ENCODE results near the gene LIPA. TPM values are rescaled to one million over a fixed set of nuclear protein-coding genes. Genes with fewer than 3 reads are reported as not detected.

LIPA gene
- total and polyA plus RNA-seq, 4 donors = 35.3 to 176 (median 75.9) TPM

DNA sequence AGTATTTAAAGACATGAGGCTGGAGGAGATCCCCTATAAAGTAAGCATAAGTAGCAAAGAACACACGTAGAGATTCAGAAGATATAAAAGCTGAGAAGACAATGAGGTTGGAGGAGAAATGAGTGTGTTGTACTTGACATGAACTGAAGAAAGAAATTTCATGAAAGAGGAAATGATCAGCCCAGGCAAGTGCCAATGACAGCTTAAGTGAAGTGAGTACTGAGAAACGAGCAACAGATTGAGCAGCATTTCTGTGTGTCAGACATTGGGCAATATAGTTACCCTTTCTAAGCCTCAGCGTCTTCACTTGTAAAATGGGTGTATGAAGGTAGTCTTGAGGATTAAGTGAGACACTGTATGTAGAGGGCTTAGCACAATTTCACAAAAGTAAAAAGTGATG lies 4.8 kb upstream of the LIPA start:
- H3K4me3 ChIP-seq (ENCODE audit: low read depth in 1 of 3, low read length in 3 of 3) = no peak overlapping the region
- H3K27me3 ChIP-seq (ENCODE audit: control insufficient read depth in 4 of 4, insufficient read depth in 4 of 4, low read length in 3 of 4) = no peaks in the 10 kb centered on the region
- no peak overlapping the region for H3K9ac ChIP-seq (ENCODE audit: low read depth in 1 of 2, low read length in 2 of 2)
- TF ChIP-seq, protein P1, sequence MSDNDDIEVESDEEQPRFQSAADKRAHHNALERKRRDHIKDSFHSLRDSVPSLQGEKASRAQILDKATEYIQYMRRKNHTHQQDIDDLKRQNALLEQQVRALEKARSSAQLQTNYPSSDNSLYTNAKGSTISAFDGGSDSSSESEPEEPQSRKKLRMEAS (IDR thresholded peaks at IDR 0.05) = no peak
- TF ChIP-seq FOXA1 (IDR thresholded peaks at IDR 0.05) (no peak), HNF4A (conservative IDR thresholded peaks at IDR 0.05) (no peak), GABPA (IDR thresholded peaks at IDR 0.05 in 1 of 2, conservative IDR thresholded peaks at IDR 0.05 in 1 of 2) (no peak), EGR1 (IDR thresholded peaks at IDR 0.05; ENCODE audit: low read depth in 2 of 2) (no peak), FOXA2 (IDR thresholded peaks at IDR 0.05) (no peak), REST (IDR thresholded peaks at IDR 0.05) (no peak), JUND (IDR thresholded peaks at IDR 0.05) (no peak), SP1 (IDR thresholded peaks at IDR 0.05) (no peak), RAD21 (IDR thresholded peaks at IDR 0.05) (no peak), RXRA (IDR thresholded peaks at IDR 0.05) (no peak), NR2F2 (IDR thresholded peaks at IDR 0.05) (no peak), ZBTB33 (IDR thresholded peaks at IDR 0.05) (no peak), TAF1 (conservative IDR thresholded peaks at IDR 0.05) (no peak), HNF4G (IDR thresholded peaks at IDR 0.05) (no peak), YY1 (IDR thresholded peaks at IDR 0.05) (no peak)
- no peak for DNase-seq (ENCODE audit: low spot score)
- no peaks in the 10 kb centered on the region for H3K9me3 ChIP-seq (ENCODE audit: control insufficient read depth in 4 of 4, low read length in 3 of 4)
- no peak overlapping the region for H3K27ac ChIP-seq (ENCODE audit: low read depth in 1 of 2, low read length in 2 of 2)
- peaks cover 0 to 5% (median 2%) of the 10 kb centered on the region in 4 donors for H3K4me1 ChIP-seq (ENCODE audit: control insufficient read depth in 4 of 4, insufficient read depth in 4 of 4, low read length in 3 of 4)
- 87% methylated on average over 3 of the region's 3 CpGs for WGBS
- no peaks in the 10 kb centered on the region for H3K36me3 ChIP-seq (ENCODE audit: control insufficient read depth in 4 of 4, insufficient read depth in 3 of 4, low read depth in 1 of 4, low read length in 3 of 4)

- H3K4me1 ChIP-seq (ENCODE audit: control insufficient read depth in 4 of 4, insufficient read depth in 4 of 4, low read length in 3 of 4) = peaks cover 0 to 10% (median 7%) of the 10 kb centered on the region in 4 donors
- H3K27me3 ChIP-seq (ENCODE audit: control insufficient read depth in 4 of 4, insufficient read depth in 4 of 4, low read length in 3 of 4) = no peaks in the 10 kb centered on the region
- H3K27ac ChIP-seq (ENCODE audit: low read depth in 1 of 2, low read length in 2 of 2) = no peak overlapping the region
- H3K36me3 ChIP-seq (ENCODE audit: control insufficient read depth in 4 of 4, insufficient read depth in 3 of 4, low read depth in 1 of 4, low read length in 3 of 4) = no peaks in the 10 kb centered on the region
- TF ChIP-seq, protein P2, sequence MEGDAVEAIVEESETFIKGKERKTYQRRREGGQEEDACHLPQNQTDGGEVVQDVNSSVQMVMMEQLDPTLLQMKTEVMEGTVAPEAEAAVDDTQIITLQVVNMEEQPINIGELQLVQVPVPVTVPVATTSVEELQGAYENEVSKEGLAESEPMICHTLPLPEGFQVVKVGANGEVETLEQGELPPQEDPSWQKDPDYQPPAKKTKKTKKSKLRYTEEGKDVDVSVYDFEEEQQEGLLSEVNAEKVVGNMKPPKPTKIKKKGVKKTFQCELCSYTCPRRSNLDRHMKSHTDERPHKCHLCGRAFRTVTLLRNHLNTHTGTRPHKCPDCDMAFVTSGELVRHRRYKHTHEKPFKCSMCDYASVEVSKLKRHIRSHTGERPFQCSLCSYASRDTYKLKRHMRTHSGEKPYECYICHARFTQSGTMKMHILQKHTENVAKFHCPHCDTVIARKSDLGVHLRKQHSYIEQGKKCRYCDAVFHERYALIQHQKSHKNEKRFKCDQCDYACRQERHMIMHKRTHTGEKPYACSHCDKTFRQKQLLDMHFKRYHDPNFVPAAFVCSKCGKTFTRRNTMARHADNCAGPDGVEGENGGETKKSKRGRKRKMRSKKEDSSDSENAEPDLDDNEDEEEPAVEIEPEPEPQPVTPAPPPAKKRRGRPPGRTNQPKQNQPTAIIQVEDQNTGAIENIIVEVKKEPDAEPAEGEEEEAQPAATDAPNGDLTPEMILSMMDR (IDR thresholded peaks at IDR 0.05; ENCODE audit: low read depth, low read length, missing input control) = no peak
- TF ChIP-seq TAF1 (conservative IDR thresholded peaks at IDR 0.05) = no peak
- no peak for TF ChIP-seq REST (IDR thresholded peaks at IDR 0.05)
- no peak for TF ChIP-seq JUND (IDR thresholded peaks at IDR 0.05)
- TF ChIP-seq, protein P1 (IDR thresholded peaks at IDR 0.05) = no peak
- no peak for TF ChIP-seq YY1 (IDR thresholded peaks at IDR 0.05)
- no peak for TF ChIP-seq ZBTB33 (IDR thresholded peaks at IDR 0.05)
- TF ChIP-seq SP1 (IDR thresholded peaks at IDR 0.05) = no peak
- no peak for TF ChIP-seq GABPA (IDR thresholded peaks at IDR 0.05 in 1 of 2, conservative IDR thresholded peaks at IDR 0.05 in 1 of 2)
- TF ChIP-seq FOXA2 (IDR thresholded peaks at IDR 0.05) = no peak
- no peak for TF ChIP-seq NR2F2 (IDR thresholded peaks at IDR 0.05)
- no peak for TF ChIP-seq ATF3 (IDR thresholded peaks at IDR 0.05)
- no peak for TF ChIP-seq RXRA (IDR thresholded peaks at IDR 0.05)
- TF ChIP-seq HNF4G (IDR thresholded peaks at IDR 0.05) = no peak
- no peak for TF ChIP-seq FOXA1 (IDR thresholded peaks at IDR 0.05)
- H3K9me3 ChIP-seq (ENCODE audit: control insufficient read depth in 4 of 4, low read length in 3 of 4) = no peaks in the 10 kb centered on the region
- H3K4me3 ChIP-seq (ENCODE audit: low read depth in 1 of 3, low read length in 3 of 3) = no peak overlapping the region
- no peak overlapping the region for H3K9ac ChIP-seq (ENCODE audit: low read depth in 1 of 2, low read length in 2 of 2)
- DNase-seq (ENCODE audit: low spot score) = no peak
These were observed 4.2 kb upstream of the LIPA start for GRCh38 chr10:89255793-89256192.
